Vagina (tissue), 2 donors: ENCODE results near the gene SLC7A11.

Source experiments
- POLR2AphosphoS5 ChIP-seq, 2 donors: sonication (generic); formaldehyde crosslinking; IDR thresholded peaks; one replicate each; pipeline ENCODE4 v1.9.0; 2017; ENCODE audit warnings: antibody characterized with exemption in 2 of 2, mild to moderate bottlenecking in 2 of 2, low read depth in 1 of 2; ENCODE audit not compliant: insufficient read depth in 1 of 2
- TF ChIP-seq, protein P1 (sequence below), 3 experiments: fragments of 450-650 bp in 2 of 3; fragments of 200-600 bp in 1 of 3; sonication (generic) in 1 of 3; IDR thresholded peaks; one replicate each; pipeline ENCODE4 v1.5.1; 2017 to 2019; ENCODE audit warnings: antibody characterized with exemption in 3 of 3, mild to moderate bottlenecking in 2 of 3, moderate library complexity in 2 of 3

DNA sequence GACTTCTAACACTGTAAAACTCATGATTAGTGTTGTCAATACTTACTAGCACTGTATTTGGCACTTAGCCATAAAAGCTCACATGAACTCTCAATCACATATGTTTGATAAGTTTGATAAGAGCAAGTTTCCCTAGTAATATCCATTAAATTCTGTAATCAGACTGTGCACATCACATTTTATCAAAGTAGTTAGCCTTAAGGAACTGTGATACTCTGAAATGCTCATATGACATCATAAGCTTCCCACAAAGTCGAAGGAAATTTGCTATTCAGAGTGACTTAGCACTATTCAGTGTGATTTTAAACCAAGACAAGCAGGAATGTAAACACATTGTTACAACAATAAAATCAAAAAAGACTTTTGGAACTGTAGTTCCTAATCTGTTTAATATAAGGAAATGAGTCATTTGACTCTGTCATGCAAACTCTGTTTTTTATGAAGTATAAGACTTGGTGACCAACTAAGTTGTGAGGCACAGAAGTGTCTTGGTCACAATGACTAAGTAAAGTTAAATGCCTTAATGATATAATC lies 6.7 kb downstream of the SLC7A11 start:
- TF ChIP-seq, protein P1, sequence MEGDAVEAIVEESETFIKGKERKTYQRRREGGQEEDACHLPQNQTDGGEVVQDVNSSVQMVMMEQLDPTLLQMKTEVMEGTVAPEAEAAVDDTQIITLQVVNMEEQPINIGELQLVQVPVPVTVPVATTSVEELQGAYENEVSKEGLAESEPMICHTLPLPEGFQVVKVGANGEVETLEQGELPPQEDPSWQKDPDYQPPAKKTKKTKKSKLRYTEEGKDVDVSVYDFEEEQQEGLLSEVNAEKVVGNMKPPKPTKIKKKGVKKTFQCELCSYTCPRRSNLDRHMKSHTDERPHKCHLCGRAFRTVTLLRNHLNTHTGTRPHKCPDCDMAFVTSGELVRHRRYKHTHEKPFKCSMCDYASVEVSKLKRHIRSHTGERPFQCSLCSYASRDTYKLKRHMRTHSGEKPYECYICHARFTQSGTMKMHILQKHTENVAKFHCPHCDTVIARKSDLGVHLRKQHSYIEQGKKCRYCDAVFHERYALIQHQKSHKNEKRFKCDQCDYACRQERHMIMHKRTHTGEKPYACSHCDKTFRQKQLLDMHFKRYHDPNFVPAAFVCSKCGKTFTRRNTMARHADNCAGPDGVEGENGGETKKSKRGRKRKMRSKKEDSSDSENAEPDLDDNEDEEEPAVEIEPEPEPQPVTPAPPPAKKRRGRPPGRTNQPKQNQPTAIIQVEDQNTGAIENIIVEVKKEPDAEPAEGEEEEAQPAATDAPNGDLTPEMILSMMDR (IDR thresholded peaks at IDR 0.05) = no peak
- TF ChIP-seq POLR2AphosphoS5 (IDR thresholded peaks at IDR 0.05; ENCODE audit: insufficient read depth in 1 of 2, low read depth in 1 of 2) = no peak
